Measurements from ENCODE around the gene TLL2.
A peak's percentile ranks its signal among the peaks of the same experiment; 100 is the strongest.
"Not testable (repeated sequence)": the region's sequence is repeated elsewhere in the genome, so short reads cannot be mapped to it uniquely, and the experiment has no call there.

TLL2 gene

GRCh38 chr10:96513698-96514561, at the start of gene TLL2:
TSS of gene TLL2 (minus strand) at chr10:96513926. CDS start at chr10:96513685, 241 bp downstream.
- peak; percentile 22 for DNase-seq

GRCh38 chr10:96560966-96561887, 47.5 kb upstream of the TLL2 start:
- DNase-seq: no peak

- no peak for DNase-seq
Observed at GRCh38 chr10:96560489-96560888, 46.8 kb upstream of the TLL2 start.

- DNase-seq: no peak
Observed at GRCh38 chr10:96556003-96556402, 42.3 kb upstream of the TLL2 start.

GRCh38 chr10:96555330-96555729, 41.6 kb upstream of the TLL2 start:
- DNase-seq: no peak

- DNase-seq: no peak
Observed at GRCh38 chr10:96548589-96548988, 34.9 kb upstream of the TLL2 start.

GRCh38 chr10:96545558-96545957, 31.8 kb upstream of the TLL2 start:
- not testable (repeated sequence) for DNase-seq

- DNase-seq: no peak
Observed at GRCh38 chr10:96541921-96542320, 28.2 kb upstream of the TLL2 start.

GRCh38 chr10:96540240-96540639, 26.5 kb upstream of the TLL2 start:
- no peak for DNase-seq

GRCh38 chr10:96538683-96539082, 25.0 kb upstream of the TLL2 start:
- DNase-seq: no peak

- no peak for DNase-seq
Observed at GRCh38 chr10:96536129-96536528, 22.4 kb upstream of the TLL2 start.

- no peak for DNase-seq
Observed at GRCh38 chr10:96532523-96532922, 18.8 kb upstream of the TLL2 start.

GRCh38 chr10:96529634-96530279, 16.0 kb upstream of the TLL2 start:
- DNase-seq: no peak

GRCh38 chr10:96524741-96525140, 11.0 kb upstream of the TLL2 start:
- no peak for DNase-seq

GRCh38 chr10:96517284-96517683, 3.6 kb upstream of the TLL2 start:
- DNase-seq: no peak

- no peak for DNase-seq
Observed at GRCh38 chr10:96516337-96516736, 2.6 kb upstream of the TLL2 start.

- no peak for DNase-seq
Observed at GRCh38 chr10:96513305-96513697, 425 bp downstream of the TLL2 start.

- no peak for DNase-seq
Observed at GRCh38 chr10:96512524-96513304, 1.0 kb downstream of the TLL2 start.

GRCh38 chr10:96511044-96511945, 2.4 kb downstream of the TLL2 start:
- no peak for DNase-seq

GRCh38 chr10:96509017-96509641, 4.6 kb downstream of the TLL2 start:
- DNase-seq: no peak

GRCh38 chr10:96507044-96507443, 6.7 kb downstream of the TLL2 start:
- DNase-seq: no peak

All from activated CD4-positive, alpha-beta T cell treated with anti-CD3 and anti-CD28 coated beads for 1 hour (primary cell).